Left lobe of liver (tissue), 2 donors: Measurements from ENCODE around the gene CEBPB. TPM values are rescaled to one million over a fixed set of nuclear protein-coding genes. Genes with fewer than 3 reads are reported as not detected.

ENCODE experiments used
- ATAC-seq: fragments of 200-7000 bp; cut with Tn5 transposase; one replicate; pipeline ENCODE4 v1.9.1; 2020; ENCODE audit warnings: mild to moderate bottlenecking, moderate library complexity
- DNase-seq: peaks from one replicate; pipeline ENCODE4 v3.0.0-alpha.2; 2020; ENCODE audit warnings: low spot score
- total RNA-seq: library from RNA; stranded (reverse); gene quantifications from one replicate; pipeline ENCODE4 v1.2.1, GENCODE V29; 2021
- donor health status: DM: no; HTN: no; CAD: no; lungs with moderate emphysema.
- donor health status: DM: no; HTN: yes; CAD: no.

The CEBPB gene
- total RNA-seq, 1 donor from 2014 or later = 215 TPM

DNA sequence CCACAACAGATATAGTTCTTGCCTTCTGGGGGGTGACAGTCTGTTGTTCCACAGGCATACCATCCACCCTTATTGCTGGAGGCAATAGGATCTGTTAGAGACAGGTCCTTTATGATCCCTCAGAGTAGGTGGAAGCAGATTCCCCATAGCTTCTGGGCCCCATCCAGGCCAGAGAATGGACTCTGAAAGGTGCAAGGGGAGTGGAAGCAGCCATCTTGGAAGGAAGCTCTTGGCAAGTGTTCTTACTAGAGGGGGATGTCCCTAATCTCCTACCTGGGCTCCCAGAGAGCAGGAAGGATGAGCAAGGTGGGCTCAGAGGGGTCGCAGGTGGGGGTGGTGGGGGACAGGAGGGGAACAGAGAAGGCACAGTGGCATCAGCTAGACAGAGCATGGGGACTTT lies 33.4 kb downstream of the CEBPB start:
- DNase-seq (no peak), ATAC-seq (no peak)

- ATAC-seq (no peak), DNase-seq (no peak)
Observed at GRCh38 chr20:50224531-50225255, 34.1 kb downstream of the CEBPB start.

- ATAC-seq (no peak), DNase-seq (no peak)
Observed at GRCh38 chr20:50226093-50226974, 35.7 kb downstream of the CEBPB start.

- ATAC-seq (no peak), DNase-seq (no peak)
Observed at GRCh38 chr20:50227506-50227905, 36.9 kb downstream of the CEBPB start.

DNA sequence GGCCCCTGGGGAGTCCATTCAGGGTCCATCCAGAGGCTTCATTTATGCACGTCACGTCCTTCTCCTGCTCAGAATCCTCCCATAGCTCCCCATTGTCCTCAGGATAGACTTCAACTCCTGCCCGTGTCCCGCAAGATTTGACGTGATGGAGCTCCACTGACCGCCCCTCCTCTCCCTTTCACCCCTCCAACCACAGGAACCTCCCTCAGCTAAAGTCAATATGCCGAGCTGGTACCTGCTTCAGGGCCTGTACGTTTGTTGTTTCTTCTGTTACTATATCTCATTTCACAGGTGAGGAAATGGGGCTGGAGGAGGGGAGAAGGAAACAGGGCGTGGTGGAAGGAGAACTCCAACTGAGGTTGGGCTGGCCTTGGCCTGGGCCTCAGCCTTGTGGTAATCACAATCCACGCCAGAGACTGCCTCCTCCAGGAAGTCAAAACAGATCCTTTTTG lies 38.6 kb downstream of the CEBPB start:
- DNase-seq (no peak), ATAC-seq (no peak)

- ATAC-seq (no peak), DNase-seq (no peak)
Observed at GRCh38 chr20:50230184-50230583, 39.6 kb downstream of the CEBPB start.

DNA sequence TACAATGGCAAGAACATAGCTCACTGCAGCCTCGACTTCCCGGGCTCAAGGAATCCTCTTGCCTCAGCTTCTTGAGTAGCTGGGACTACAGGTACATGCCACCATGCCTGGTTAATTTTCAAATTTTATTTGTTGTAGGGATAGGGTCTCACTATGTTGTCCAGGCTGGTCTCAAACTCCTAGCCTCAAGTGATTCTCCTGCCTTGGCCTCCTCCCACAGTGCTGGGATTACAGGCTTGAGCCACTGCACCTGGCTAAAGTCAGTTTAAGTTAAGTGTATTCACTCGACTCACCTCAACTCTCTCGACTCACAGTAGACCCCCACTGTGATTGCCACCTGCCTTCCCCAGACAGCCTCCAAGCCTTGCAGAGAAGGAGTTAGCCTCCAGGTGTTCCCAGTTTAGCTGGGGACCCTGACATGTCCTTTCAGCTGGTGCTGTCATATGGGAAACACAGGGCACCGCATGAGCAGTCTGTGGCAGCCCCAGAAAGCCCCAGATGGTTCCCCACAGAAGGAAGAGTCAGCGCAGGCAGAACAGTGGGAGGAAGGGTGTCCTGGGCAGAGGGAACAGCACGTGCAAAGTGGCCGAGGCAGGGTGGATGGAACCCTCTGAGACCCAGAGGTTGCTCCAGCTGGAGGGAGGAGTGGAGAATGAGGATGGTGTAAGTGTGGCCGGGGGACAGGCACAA lies 40.4 kb downstream of the CEBPB start:
- ATAC-seq = no peak
- DNase-seq = no peak

GRCh38 chr20:50231854-50232253 lies 41.2 kb downstream of the CEBPB start:
- ATAC-seq = no peak
- no peak for DNase-seq

- ATAC-seq = no peak
- no peak for DNase-seq
Observed at GRCh38 chr20:50232651-50233324, 42.2 kb downstream of the CEBPB start.

- ATAC-seq (no peak), DNase-seq (no peak)
Observed at GRCh38 chr20:50233325-50234212, 42.9 kb downstream of the CEBPB start.

DNA sequence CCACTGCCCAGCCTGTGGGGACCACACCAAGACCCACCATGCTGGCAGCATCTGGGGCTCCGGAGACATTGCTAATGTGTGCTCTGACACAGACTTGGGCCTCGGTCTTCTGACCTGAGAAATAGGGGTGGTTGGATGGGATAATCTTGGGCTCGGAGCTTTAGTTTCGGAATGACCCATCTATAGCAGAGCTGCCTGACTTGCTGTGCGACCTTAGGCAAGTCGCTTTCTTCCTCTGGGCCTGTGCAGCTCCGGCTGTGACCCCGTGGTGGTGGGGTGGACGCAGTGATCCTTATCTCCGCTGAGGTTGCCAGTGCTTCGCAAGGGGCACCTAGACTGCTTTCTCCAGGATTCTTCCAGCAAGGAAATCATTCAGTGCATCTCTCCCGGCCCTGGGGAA lies 43.7 kb downstream of the CEBPB start:
- DNase-seq (no peak), ATAC-seq (no peak)

DNA sequence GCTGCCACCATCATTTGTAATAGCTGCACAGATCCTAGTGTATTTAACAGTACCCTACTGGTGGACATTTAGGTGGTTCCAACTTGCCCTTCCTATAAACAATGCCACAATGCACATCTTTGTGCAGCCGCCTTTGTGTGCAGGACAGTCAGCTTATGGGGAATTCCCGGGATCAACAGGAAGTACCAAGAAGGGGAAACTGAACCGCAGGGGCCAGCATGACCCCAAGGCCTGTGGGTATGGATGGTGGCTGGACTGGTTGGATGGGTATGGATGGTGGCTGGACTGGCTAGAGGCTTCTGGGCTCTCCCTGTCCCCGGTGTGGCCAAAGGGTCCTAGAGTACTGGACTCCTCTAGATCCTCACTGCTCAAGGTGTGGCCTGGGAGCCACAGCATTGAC lies 46.7 kb downstream of the CEBPB start:
- ATAC-seq = no peak
- no peak for DNase-seq

DNA sequence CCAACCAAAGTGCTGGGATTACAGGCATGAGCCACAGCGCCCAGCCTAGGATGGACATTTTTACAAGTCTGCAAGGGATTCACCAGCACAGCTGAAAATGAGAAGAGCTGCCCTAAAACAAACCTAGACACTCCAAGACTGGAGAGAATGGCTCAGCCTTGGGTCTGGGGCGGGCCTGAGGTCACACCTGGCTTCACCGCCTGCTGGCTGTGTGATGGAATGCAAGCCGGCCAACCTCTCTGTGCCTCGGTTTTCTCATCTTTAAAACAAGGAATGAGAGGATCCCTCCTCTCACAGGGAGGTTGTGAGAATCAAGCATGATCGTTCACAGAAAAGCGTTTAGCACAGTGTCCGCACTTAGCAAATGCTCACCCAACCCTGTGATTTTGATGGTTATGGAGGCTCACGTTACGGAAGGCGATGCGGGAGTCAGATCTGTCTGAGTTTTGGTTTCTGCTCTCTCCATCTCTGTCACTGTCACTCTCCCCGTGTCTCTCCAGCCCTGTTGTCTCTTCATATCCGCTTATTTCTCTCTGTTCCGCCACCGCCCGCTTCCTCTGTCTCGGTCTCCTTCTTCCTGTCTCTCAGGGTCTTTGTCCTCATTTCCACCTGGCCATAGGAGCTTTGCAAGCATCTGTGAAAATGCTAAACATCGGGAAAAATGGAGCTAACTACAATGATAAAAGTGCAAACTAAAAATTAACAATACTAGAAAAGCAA lies 47.6 kb downstream of the CEBPB start:
- ATAC-seq (no peak), DNase-seq (no peak)

DNA sequence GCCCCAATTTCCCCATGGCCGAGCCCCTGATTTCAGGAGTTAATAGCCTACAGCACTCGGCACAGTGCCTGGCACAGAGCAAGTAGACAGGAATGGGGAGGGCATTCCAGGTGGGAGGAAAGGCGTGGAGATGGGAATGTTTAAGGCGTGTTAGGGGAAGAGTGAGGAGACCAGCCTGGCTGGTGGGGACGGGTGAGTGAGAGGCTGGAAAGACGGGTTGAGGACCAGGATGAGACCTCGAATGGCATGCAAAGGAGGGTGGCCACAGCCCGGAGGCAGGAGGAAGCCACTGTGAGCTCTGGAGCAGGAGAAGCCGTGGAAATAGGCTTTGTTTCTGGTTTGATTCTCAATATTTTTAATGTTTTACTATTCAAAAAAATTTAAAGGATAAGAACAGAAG lies 49.5 kb downstream of the CEBPB start:
- ATAC-seq (no peak), DNase-seq (no peak)

- ATAC-seq (no peak), DNase-seq (no peak)
Observed at GRCh38 chr20:50242178-50242514, 51.5 kb downstream of the CEBPB start.
